GM19324 (cell line): ENCODE data around the gene CAMTA1.
"Not testable (repeated sequence)": the region's sequence is repeated elsewhere in the genome, so short reads cannot be mapped to it uniquely, and the experiment has no call there.

Experiments
- ATAC-seq: cut with Tn5 transposase; IDR thresholded peaks from one replicate; pipeline ENCODE4 v1.9.1; 2021; ENCODE audit warnings: mild to moderate bottlenecking, moderate library complexity; ENCODE audit not compliant: unreplicated experiment, low FRiP score

CAMTA1 gene

GRCh38 chr1:7366286-7366954, 581.2 kb downstream of the CAMTA1 start:
- no peak for ATAC-seq

GRCh38 chr1:7366955-7367665, 581.9 kb downstream of the CAMTA1 start:
- ATAC-seq: no peak

DNA sequence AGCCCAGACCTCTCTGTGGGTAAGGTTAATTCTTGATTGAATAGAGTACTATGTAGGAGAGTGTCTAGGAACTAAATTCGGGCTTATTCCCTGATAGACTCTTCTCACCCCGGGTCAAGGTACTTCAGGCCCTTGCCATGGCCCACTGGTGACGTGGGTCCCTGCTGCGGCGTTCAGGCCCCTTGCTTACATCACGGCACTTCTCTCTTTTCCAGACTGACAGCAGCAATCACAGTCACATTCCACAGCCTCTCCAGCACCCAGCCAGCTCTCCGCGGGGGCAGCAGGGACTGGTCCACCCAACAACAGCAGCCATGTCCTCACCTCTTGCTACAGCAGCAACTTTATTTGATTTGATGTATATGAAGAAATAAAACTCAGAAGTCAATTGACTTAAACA, 584.6 kb downstream of the CAMTA1 start:
- no peak for ATAC-seq

GRCh38 chr1:7371926-7372325, 586.7 kb downstream of the CAMTA1 start:
- no peak for ATAC-seq

GRCh38 chr1:7372477-7373120, 587.3 kb downstream of the CAMTA1 start:
- no peak for ATAC-seq

GRCh38 chr1:7373251-7373650, 588.0 kb downstream of the CAMTA1 start:
- ATAC-seq: no peak

- no peak for ATAC-seq
These were observed 588.8 kb downstream of the CAMTA1 start for GRCh38 chr1:7373876-7374562.

- no peak for ATAC-seq
These were observed 589.4 kb downstream of the CAMTA1 start for GRCh38 chr1:7374563-7375160.

DNA sequence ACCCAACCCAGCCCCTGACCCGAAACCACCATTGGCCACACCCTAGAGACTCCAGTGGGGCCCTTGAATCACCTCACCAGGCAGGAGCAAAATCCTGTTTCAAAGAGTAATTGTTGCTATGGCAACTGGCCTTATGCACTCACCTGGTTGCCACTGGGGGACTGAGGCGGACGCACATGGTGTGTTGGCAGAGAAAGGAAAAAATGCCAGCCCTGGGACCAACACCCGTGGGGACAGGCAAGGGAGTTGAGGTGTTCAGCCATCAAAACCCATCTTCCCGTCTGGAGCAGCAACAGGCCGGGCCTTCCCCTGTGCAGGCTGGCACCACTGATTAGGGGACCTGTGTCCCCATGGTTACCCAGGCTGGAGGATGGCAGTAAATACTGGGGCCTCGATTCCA, 590.1 kb downstream of the CAMTA1 start:
- ATAC-seq: no peak

- ATAC-seq: no peak
These were observed 590.8 kb downstream of the CAMTA1 start for GRCh38 chr1:7375781-7376660.

DNA sequence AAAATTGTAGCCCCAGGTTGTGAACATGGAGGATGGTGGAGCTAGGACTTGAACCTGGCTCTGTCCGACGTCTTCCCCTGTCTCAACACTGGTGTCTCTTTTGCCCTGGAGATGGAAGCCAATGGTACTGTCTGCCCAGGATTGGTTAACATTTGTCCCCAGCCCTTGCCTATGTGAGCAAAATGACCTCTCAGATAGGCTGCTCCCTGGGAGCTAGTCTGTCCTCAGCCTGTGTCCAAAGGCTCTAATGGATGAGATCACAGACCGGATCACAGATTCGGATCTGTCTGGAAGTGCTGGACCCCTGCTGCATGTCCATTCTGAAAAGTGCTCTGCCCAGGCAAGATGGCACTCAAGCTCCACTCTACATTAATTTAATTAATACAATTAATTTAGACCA, 591.4 kb downstream of the CAMTA1 start:
- ATAC-seq: no peak

- no peak for ATAC-seq
These were observed 593.3 kb downstream of the CAMTA1 start for GRCh38 chr1:7378346-7379130.

DNA sequence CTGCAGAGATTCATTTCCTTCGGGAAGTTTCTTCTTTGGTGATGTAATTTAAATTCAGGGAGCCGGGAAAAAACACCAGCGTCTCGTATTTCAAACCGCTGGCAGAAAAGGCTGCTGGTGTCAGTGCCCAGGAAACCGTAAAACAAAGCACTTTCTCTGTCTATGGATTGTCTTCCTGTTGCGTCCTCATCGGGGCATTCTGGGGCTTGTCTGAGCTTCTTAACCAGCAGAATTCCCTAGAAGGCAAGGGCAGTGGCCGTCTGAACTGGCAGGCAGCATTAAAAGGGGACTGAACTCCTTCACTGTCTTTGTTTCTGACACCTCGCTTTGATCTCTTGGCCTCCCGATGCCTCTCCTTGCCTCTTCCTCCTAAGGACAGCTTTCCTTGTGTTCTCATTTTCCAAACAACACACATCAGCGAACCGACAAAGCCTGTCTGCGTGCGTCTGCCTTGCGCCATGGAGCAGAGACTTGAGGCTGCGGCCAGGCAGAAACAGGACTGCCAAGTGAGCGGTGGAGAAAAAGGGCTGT, 594.3 kb downstream of the CAMTA1 start:
- ATAC-seq: no peak

DNA sequence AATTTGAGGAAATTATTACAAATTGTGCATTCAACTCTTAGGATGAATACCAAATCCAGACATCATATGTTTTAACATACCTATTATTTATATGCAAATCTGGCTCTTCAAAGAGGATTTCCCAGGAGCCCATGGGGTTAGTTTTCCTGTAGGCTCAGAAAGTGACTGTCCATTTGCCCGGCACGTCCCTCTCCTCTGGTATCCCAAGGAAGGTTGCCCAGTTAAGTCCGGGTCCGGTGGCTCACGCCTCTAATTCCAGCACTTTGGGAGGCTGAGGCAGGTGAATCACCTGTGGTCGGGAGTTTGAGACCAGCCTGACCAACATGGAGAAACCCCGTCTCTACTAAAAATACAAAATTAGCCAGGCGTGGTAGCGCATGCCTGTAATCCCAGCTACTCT, 594.8 kb downstream of the CAMTA1 start:
- ATAC-seq: not testable (repeated sequence)

DNA sequence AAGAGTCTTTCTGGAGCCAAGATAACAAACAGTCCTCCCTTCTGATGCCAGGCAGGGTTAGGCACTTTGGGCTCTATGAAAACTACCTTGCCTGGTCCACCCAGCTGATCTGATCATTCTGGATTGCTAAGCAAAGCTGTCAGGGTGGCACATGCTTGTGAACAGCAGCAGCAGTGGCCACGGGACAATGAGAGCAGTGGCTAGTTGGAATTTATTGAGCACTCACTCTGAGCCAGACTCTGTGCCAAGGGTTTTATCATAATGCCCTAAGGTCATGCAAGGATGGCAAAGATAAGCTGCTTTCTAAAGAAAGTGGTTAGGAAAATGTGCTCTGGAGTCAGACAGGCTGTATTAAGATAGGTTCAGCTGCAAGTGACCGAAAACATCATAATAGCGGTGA, 595.5 kb downstream of the CAMTA1 start:
- ATAC-seq: no peak

DNA sequence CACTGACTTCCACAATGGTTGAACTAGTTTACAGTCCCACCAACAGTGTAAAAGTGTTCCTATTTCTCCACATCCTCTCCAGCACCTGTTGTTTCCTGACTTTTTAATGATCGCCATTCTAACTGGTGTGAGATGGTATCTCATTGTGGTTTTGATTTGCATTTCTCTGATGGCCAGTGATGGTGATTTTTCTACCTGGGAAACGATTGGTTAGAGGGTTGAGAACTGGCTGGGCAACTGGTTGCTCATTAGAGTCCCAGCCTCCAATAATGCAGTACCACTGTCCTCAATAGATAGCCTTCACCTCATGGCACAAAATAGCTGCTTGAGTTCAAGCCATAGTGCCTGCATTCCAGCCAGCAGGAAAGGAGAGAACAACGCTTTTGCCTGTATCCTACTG, 596.5 kb downstream of the CAMTA1 start:
- not testable (repeated sequence) for ATAC-seq

DNA sequence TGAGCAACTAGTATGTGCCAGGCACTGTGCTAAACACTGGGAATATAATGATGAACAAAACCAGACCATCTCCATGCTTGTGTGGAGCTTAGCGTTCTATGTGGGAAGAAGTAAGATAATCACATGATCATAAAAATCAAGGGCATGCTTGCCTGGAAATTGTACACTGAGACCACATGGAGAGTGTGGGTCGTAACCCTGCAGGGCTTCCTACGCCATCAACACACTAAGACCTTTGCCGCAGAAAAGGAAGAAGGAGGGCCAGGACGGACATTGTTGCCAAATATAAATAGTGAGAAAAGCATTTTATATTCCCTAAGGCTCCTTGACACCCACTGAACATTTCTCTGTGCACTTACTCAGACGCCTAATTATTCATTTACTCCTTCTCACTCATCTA, 597.7 kb downstream of the CAMTA1 start:
- no peak for ATAC-seq

- ATAC-seq: no peak
These were observed 598.6 kb downstream of the CAMTA1 start for GRCh38 chr1:7383671-7384520.
